ENCODE data around the gene ZNF106.

Gene ZNF106

GRCh38 chr15:42405863-42406482, 85.0 kb downstream of the ZNF106 start:
- DNase-seq (ENCODE audit: low read depth in 3 of 3): no peak

- DNase-seq (ENCODE audit: low read depth in 3 of 3): no peak
Observed at GRCh38 chr15:42404461-42405235, 86.3 kb downstream of the ZNF106 start.

DNA sequence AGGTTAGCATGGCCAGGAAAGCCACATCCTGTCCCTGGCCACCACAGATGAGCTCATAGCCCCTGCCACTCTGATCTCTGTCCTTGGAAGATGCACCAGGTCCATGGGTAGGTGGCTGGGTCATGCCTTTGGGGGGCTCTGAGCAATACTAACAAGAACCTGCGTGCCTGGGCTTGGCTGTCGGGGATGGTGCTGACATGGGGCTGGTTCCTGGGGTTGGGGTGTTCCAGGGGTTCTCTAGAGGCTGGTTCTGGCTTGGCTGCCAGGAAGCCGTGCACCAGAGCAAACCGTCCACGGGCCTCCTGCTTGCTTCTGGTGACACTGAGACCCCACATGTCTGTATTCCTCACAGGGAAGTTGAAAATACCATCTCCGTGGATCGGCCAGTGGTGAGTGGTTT, 87.6 kb downstream of the ZNF106 start:
- no peak for DNase-seq (ENCODE audit: low read depth in 3 of 3)

DNA sequence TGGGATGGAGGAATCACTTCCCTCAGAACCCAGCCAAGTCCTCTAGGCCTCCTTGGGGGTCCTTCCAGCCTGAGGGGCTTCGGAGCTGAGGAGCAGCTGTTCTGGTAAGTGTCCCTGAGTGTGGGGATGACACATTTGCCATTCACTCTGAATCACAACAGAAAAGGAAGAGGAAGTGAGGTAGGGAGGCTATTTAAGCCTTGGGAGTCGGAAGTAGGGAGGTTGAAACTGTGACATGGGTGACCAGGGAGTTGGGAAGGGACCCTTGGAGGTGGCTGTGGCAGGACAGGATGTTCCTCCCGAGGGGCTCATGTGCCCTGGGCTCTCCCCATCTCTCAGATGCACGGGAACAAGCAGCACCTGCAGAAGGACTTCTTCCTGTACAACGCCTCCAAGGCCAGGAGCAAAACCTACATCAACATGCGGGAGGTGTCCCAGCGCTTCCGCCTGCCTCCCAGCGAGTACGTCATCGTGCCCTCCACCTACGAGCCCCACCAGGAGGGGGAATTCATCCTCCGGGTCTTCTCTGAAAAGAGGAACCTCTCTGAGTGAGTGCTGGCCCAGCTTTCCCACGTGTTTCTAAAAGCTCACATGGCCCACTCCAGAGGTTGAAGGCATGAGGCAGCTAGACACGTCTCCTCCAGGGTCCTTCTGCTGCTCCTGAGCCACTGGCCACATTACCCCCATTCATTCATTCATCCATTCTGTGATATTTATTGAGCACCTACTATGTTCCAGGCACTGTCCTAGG, 88.3 kb downstream of the ZNF106 start:
- no peak for DNase-seq (ENCODE audit: low read depth in 3 of 3)

DNA sequence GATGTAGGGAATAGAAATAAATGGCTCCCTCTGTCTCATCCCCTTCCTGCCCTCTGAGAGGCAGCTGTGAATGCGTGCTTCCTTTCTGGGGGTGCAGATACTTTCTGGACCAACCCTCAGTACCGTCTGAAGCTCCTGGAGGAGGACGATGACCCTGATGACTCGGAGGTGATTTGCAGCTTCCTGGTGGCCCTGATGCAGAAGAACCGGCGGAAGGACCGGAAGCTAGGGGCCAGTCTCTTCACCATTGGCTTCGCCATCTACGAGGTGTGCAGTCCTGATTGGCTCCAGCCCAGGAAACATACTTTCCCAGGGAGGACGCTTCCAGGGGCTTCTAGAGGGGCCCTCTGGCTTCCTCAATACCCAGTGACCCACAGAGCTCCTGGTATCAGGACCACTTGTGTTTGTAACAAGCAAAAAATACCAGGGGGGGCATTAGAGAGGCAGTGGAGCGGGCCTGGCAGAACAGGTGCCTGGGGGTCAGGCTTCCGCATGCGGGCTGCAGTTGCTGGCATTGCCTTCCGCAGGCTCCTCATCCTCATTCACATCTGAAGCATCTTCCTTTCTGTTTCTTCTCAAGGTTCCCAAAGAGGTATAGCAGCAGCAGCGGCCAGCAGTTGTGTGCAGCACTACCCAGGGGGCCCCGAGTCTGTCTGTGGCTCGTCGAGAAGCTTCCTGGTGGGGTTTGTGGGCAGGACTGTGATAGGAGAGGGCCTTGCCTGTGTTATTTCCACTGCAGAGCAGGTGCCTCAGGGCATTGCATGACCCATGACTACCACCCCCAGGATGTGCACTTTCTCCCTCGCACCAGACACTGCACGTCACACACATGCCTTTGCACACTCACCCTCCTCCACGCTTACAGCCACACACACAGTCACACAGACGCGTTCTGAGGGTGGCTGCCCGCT, 89.1 kb downstream of the ZNF106 start:
- DNase-seq (ENCODE audit: low read depth in 3 of 3): no peak

- DNase-seq (ENCODE audit: low read depth in 3 of 3): no peak
Observed at GRCh38 chr15:42395838-42396237, 95.1 kb downstream of the ZNF106 start.

- DNase-seq (ENCODE audit: low read depth in 3 of 3): no peak
Observed at GRCh38 chr15:42394106-42394505, 96.8 kb downstream of the ZNF106 start.

DNA sequence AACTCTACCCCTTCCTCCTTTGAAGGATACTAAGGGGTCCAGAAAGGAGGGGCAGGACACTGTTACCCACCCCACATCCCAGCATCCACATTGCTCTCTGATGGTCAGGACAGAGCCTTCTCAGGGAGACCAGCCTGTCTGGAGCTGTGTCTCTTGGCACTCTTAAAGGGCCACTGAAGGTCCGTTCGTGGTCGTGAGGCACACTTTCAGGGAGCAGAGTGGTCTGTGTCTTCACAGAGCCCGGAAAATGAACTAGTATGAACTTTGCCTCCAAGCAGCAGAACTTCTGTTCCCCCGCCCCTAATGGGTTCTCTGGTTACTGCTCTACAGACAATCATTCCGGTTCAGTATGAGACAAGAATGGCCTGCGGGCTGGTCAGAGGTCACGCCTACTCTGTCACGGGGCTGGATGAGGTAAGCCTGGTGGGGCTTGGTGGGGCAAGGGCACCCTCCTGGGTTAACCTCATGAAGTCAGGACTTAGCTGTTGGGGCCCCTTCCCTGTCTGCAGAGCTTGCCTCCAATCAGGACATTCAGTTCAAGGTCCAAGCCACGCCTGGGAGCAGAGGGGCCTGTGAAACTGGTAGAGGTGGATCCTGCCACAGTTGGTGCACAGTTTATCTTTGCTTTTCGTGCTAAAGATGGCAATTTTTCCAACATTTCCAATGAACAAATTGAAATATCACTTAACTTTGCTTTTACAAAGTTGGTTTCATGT, 98.5 kb downstream of the ZNF106 start:
- DNase-seq (ENCODE audit: low read depth in 3 of 3): no peak

GRCh38 chr15:42387603-42388002, 103.3 kb downstream of the ZNF106 start:
- DNase-seq (ENCODE audit: low read depth in 3 of 3): no peak

- DNase-seq (ENCODE audit: low read depth in 3 of 3): no peak
Observed at GRCh38 chr15:42385980-42386700, 104.8 kb downstream of the ZNF106 start.

- peak in 1 of 3 donors; percentile 17 for DNase-seq (ENCODE audit: low read depth in 3 of 3)
Observed at GRCh38 chr15:42385206-42385979, 105.5 kb downstream of the ZNF106 start.

- DNase-seq (ENCODE audit: low read depth in 3 of 3): no peak
Observed at GRCh38 chr15:42384597-42384996, 106.3 kb downstream of the ZNF106 start.

DNA sequence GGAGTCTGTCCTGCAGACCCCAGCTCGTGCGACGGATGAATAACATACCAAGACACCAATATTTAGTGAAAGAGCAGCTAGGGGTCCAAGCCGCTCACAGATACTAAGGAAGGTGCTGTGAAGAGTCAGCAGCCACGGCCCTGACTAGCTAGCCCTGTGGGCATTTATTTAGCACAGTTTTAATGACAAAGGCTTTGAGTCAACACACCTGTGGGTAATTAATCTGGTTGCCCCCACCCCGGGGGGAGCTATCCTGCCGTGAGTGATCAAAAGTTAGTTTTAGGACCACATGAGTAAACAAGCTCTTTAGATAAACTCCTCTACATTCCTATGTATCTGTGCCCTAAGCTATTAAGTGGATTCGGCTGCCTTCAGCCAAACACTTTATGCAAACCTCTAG, 112.9 kb downstream of the ZNF106 start:
- DNase-seq (ENCODE audit: low read depth in 3 of 3): no peak

GRCh38 chr15:42375941-42376340, 115.0 kb downstream of the ZNF106 start:
- DNase-seq (ENCODE audit: low read depth in 3 of 3): no peak

DNA sequence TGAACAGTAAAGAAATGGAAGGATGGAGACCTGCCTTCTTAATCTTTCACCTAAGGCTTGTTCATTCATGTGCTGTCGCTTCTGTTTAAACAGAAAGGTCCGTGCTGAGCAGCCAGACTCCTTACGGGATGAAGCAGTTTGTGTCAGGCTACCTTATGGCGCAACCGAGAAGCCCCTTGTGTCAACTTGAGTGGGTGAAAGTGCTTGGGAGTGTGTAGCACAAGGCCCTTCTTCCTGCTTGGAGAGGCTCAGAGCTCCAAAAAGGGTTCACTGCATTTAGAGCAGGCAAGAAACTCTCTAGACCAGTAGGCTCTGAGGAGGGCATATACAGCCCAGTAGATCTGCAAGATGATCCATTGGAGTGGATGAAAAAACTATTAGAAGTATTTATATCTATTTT, 115.7 kb downstream of the ZNF106 start:
- no peak for DNase-seq (ENCODE audit: low read depth in 3 of 3)

GRCh38 chr15:42374810-42375209, 116.1 kb downstream of the ZNF106 start:
- DNase-seq (ENCODE audit: low read depth in 3 of 3): no peak

DNA sequence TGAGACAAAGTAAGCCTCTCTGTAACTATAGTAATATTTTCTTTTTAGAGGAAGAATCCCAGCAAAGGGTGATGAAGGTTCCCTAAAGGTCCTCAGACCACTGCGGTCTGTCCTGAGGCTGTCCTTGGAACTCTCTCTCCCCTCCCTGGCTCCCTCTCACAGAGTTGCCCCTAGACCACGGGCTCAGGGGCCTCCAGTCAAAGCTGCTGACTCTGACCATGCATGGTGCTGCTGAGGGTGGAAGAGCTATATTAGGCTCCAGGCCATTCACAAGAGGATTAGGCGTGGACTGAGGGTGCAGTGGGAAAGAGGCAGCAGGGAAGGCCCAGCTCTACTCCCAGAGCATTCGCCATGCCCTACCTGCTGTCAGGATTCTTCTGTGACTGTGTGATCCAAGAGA, 117.0 kb downstream of the ZNF106 start:
- DNase-seq (ENCODE audit: low read depth in 3 of 3): no peak

GRCh38 chr15:42373274-42373673, 117.7 kb downstream of the ZNF106 start:
- no peak for DNase-seq (ENCODE audit: low read depth in 3 of 3)

DNA sequence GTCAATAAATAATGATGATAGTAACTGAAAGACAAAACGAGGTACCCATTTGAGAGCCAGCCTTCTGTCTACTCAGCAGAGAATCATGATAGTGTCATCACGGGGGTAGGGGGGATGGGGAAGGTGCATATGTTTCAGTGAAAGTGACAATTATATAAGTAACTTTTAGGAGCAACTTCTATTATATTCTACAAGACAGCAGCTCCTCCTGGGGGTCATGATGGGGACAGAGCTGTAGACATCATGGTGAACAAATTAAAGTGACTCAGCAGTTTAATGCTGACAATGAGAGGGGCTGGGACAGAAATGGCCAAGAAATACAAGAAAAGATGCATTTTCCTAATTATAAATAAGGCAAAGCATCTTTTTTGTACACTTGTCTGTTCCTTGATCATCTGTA, 119.8 kb downstream of the ZNF106 start:
- DNase-seq (ENCODE audit: low read depth in 3 of 3): no peak

DNA sequence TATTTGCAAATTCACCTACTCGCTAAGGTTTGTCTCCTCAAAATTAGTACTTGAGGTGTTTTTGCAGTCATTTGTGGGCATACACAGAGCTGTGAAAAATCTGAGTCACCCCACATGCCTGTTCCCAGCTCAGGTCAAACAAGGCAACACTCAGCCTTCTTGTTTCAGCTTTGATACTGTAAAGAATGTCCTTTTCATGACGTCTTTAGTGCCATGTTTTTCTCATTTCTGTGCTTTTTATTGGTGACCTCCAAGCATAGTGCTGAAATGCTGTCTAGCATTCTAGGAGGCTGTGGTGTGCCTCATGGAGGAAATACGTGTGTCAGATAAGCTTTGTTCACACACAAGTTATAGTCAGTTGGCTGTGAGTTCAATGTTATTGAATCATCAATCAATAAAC, 122.8 kb downstream of the ZNF106 start:
- DNase-seq (ENCODE audit: low read depth in 3 of 3): no peak
